Erythroblast (primary cell): ENCODE measurements around the gene GRM7.

ENCODE experiments used
- GATA1 ChIP-seq: IDR thresholded peaks from 2 replicates; pipeline ENCODE4 v1.6.1; 2011; ENCODE audit warnings: low read depth, mild to moderate bottlenecking, control low read depth, low read length, moderate library complexity
- POLR2A ChIP-seq: IDR thresholded peaks from 2 replicates; pipeline ENCODE4 v1.6.1; 2011; ENCODE audit warnings: mild to moderate bottlenecking, low read length

DNA sequence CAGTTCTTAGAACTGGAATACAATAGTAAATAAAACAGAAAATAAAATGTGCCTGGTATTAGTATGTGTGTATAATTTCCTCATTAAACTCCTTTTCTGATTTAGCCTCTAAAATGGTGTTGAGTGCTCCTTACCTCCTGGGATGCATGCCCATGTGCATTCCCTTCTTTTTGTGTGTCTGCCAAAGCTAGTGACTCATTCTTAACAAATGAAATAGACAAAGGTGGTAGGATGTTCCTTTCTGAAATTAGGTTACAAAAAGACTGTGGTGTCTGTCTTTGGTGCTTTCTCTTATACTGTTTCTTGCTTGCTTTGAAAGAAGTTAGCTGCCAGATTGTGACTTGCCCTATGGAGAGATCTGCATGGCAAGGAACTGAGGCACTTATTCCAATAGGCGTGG lies 623.7 kb downstream of the GRM7 start:
- TF ChIP-seq POLR2A (no peak), GATA1 (no peak)
